B cell (primary cell): ENCODE measurements around the gene POGLUT3. TPM values are rescaled to one million over a fixed set of nuclear protein-coding genes. Genes with fewer than 3 reads are reported as not detected.
A peak's percentile ranks its signal among the peaks of the same experiment; 100 is the strongest.

ENCODE experiments used
- ATAC-seq: fragments of 200-7000 bp; cut with Tn5 transposase; one replicate; pipeline ENCODE4 v1.10.0; 2021; ENCODE audit warnings: low read depth, mild to moderate bottlenecking, moderate number of reproducible peaks, moderate library complexity
- CTCF ChIA-PET: fragments of 350-600 bp; sonication (Branson Sonifier 250); formaldehyde crosslinking; loops from one replicate; lab custom pipeline; 2021; ENCODE audit warnings: antibody characterized with exemption, inconsistent platforms; lab: Charles Lee
- POLR2A ChIA-PET: fragments of 350-600 bp; sonication (Branson Sonifier 250); formaldehyde crosslinking; loops from one replicate; lab custom pipeline; 2021; ENCODE audit warnings: antibody characterized with exemption; lab: Charles Lee
- DNase-seq: peaks from one replicate; pipeline ENCODE4 v3.0.0; 2013
- H2AFZ ChIP-seq: 2 replicates; pipeline ENCODE4 v1.6.1; 2012; ENCODE audit warnings: mild to moderate bottlenecking, low read depth, low read length; ENCODE audit not compliant: insufficient read depth, poor library complexity, severe bottlenecking
- H3K27ac ChIP-seq, 2 donors: 1 replicate in 1 of 2; 2 replicates in 1 of 2; pipeline ENCODE4 v1.5.1; 2012 to 2013; ENCODE audit warnings: low read length in 2 of 2, mild to moderate bottlenecking in 2 of 2, moderate library complexity in 1 of 2
- H3K27me3 ChIP-seq, 4 experiments: fragments of 200-600 bp in 1 of 4; sonication (generic) in 1 of 4; replicated peaks in 1 of 4; 1 replicate in 2 of 4; 2 replicates in 2 of 4; pipeline versions ENCODE4 v1.6.1 to v1.7.0; 2013 to 2016; ENCODE audit warnings: low read length in 3 of 4, mild to moderate bottlenecking in 2 of 4, mixed read lengths in 1 of 4, moderate library complexity in 1 of 4; ENCODE audit not compliant: insufficient read depth in 4 of 4, control insufficient read depth in 3 of 4; ENCODE audit errors: control extremely low read depth in 1 of 4
- H3K36me3 ChIP-seq, 2 experiments: replicated peaks in 1 of 2; 1 replicate in 1 of 2; 2 replicates in 1 of 2; pipeline versions ENCODE4 v1.6.1 to v1.7.1; 2013; ENCODE audit warnings: low read length in 1 of 2; ENCODE audit not compliant: insufficient read depth in 2 of 2, control insufficient read depth in 1 of 2; ENCODE audit errors: control extremely low read depth in 1 of 2, extremely low read depth in 1 of 2
- H3K4me1 ChIP-seq, 2 donors: fragments of 200-600 bp in 1 of 2; sonication (generic) in 1 of 2; 1 replicate in 1 of 2; 2 replicates in 1 of 2; pipeline versions ENCODE4 v1.5.1 to v1.6.1; 2013 to 2017; ENCODE audit warnings: low read length in 2 of 2; ENCODE audit not compliant: control insufficient read depth in 2 of 2, insufficient read depth in 2 of 2
- H3K4me2 ChIP-seq: replicated peaks from 2 replicates; pipeline ENCODE3; 2012; ENCODE audit warnings: mild to moderate bottlenecking, low read depth, low read length; ENCODE audit not compliant: poor library complexity, severe bottlenecking
- H3K4me3 ChIP-seq, 5 experiments: fragments of 200-600 bp in 1 of 5; sonication (generic) in 1 of 5; 1 replicate in 3 of 5; 2 replicates in 2 of 5; pipeline versions ENCODE4 v1.5.1 to v1.7.0; 2011 to 2016; ENCODE audit warnings: low read length in 4 of 5, mild to moderate bottlenecking in 4 of 5, low read depth in 2 of 5, control low read depth in 1 of 5, moderate library complexity in 1 of 5; ENCODE audit not compliant: insufficient read depth in 1 of 5; ENCODE audit errors: control extremely low read depth in 1 of 5, extremely low read depth in 1 of 5
- H3K79me2 ChIP-seq: fragments of 200-600 bp; sonication (generic); one replicate; pipeline ENCODE4 v1.6.0; 2016; ENCODE audit warnings: low read length; ENCODE audit not compliant: control insufficient read depth, insufficient read depth
- H3K9ac ChIP-seq: fragments of 200-600 bp; sonication (generic); 2 replicates; pipeline ENCODE4 v1.6.1; 2017; ENCODE audit warnings: mild to moderate bottlenecking, low read length, moderate library complexity
- H3K9me3 ChIP-seq, 3 donors: one replicate each; pipeline versions ENCODE4 v1.6.1 to v1.7.1; 2013; ENCODE audit warnings: low read length in 2 of 3; ENCODE audit not compliant: control insufficient read depth in 2 of 3, insufficient read depth in 1 of 3; ENCODE audit errors: control extremely low read depth in 1 of 3
- H4K20me1 ChIP-seq: 2 replicates; pipeline ENCODE4 v1.6.0; 2012; ENCODE audit warnings: mild to moderate bottlenecking, low read length; ENCODE audit not compliant: insufficient read depth, control insufficient read depth, poor library complexity, severe bottlenecking
- H3K27ac Mint-ChIP-seq: one replicate; pipeline ENCODE4 v1.8.0; 2021; ENCODE audit warnings: mixed read lengths
- H3K27me3 Mint-ChIP-seq: one replicate; pipeline ENCODE4 v1.8.0; 2021; ENCODE audit warnings: mixed read lengths
- H3K4me1 Mint-ChIP-seq: one replicate; pipeline ENCODE4 v1.8.0; 2021; ENCODE audit warnings: mixed read lengths
- H3K4me3 Mint-ChIP-seq: one replicate; pipeline ENCODE4 v1.8.0; 2021; ENCODE audit warnings: mixed read lengths
- H3K9me3 Mint-ChIP-seq: one replicate; pipeline ENCODE4 v1.8.0; 2022; ENCODE audit warnings: mixed read lengths; ENCODE audit not compliant: insufficient read depth
- CTCF ChIP-seq: fragments of 200-600 bp; IDR thresholded peaks from one replicate; pipeline ENCODE4 v1.8.0; 2022; ENCODE audit warnings: antibody characterized with exemption, mild to moderate bottlenecking
- EZH2 ChIP-seq: IDR thresholded peaks from 2 replicates; pipeline ENCODE4 v1.6.1; 2012; ENCODE audit warnings: borderline replicate concordance, low read depth, mild to moderate bottlenecking, moderate library complexity, low read length; ENCODE audit not compliant: insufficient read depth, poor library complexity, severe bottlenecking
- WGBS: methylation state at CpG from one replicate; pipeline ENCODE4 v1.1.5; 2013; ENCODE audit warnings: missing lambda C conversion rate; ENCODE audit not compliant: insufficient coverage; 5-methylcytosine and 5-hydroxymethylcytosine counted together
- intact Hi-C: fragments of 100-400 bp; cut with micrococcal nuclease; formaldehyde crosslinking; loops from one replicate; pipeline ENCODE4 v1.10.0; 2022
- polyA plus RNA-seq: library from polyadenylated mRNA; depleted of rRNA; stranded (reverse); fragments of >200 nt; gene quantifications from 2 replicates; pipeline ENCODE4 v1.2.3, GENCODE V29; 2012
- total RNA-seq, 2 donors: library from RNA; stranded (reverse); fragments of 120-200 nt in 1 of 2; gene quantifications; 1 replicate in 1 of 2; 2 replicates in 1 of 2; pipeline versions ENCODE4 v1.2.3 to v1.2.4, GENCODE V29; 2013 to 2022

Gene POGLUT3
- total and polyA plus RNA-seq, 2 donors (not counting 1 experiment from before 2014, with no cell fraction given) = 1.8 to 3.4 TPM

- intact Hi-C loops = no loop called here
- CTCF ChIA-PET = no interaction called here
- H3K27ac Mint-ChIP-seq = no peak overlapping the region
- Histone ChIP-seq H3K9ac (no peak overlapping the region), H3K4me1 (peaks cover 0 to 7% of the 10 kb centered on the region in 2 donors), H3K79me2 (no peaks in the 10 kb centered on the region), H3K36me3 (no peaks in the 10 kb centered on the region), H2AFZ (no peak overlapping the region), H3K27me3 (no peaks in the 10 kb centered on the region), H4K20me1 (no peaks in the 10 kb centered on the region), H3K4me3 (no peak overlapping the region), H3K4me2 (no peak overlapping the region), H3K27ac (no peak overlapping the region), H3K9me3 (no peaks in the 10 kb centered on the region)
- 92% methylated on average over 2 of the region's 4 CpGs for WGBS
- POLR2A ChIA-PET = no interaction called here
- DNase-seq (no peak), ATAC-seq (no peak)
- peaks cover 13% of the 10 kb centered on the region for H3K4me1 Mint-ChIP-seq
- no peaks in the 10 kb centered on the region for H3K9me3 Mint-ChIP-seq
- TF ChIP-seq CTCF (no peak), EZH2 (no peak)
- no peaks in the 10 kb centered on the region for H3K27me3 Mint-ChIP-seq
- H3K4me3 Mint-ChIP-seq = no peak overlapping the region
Observed at GRCh38 chr11:108500169-108500568, 2.0 kb upstream of the POGLUT3 start.

GRCh38 chr11:108498816-108499408 is 728 bp upstream of the POGLUT3 start:
- Histone ChIP-seq H3K27me3 (no peaks in the 10 kb centered on the region), H3K79me2 (no peaks in the 10 kb centered on the region), H2AFZ (peak overlapping the region; percentile 87), H3K36me3 (no peaks in the 10 kb centered on the region), H3K4me3 (peak overlapping the region; percentile 43 to 91 (median 76)), H4K20me1 (no peaks in the 10 kb centered on the region), H3K9ac (peak overlapping the region; percentile 75), H3K4me1 (peaks cover 0 to 7% of the 10 kb centered on the region in 2 donors), H3K9me3 (no peaks in the 10 kb centered on the region), H3K27ac (no peak overlapping the region), H3K4me2 (peak overlapping the region; percentile 93)
- WGBS = 85% methylated on average over 19 of the region's 29 CpGs
- H3K9me3 Mint-ChIP-seq = no peaks in the 10 kb centered on the region
- ChIA-PET POLR2A (no interaction called here), CTCF (no interaction called here)
- no peak for ATAC-seq
- peak overlapping the region; percentile 86 for H3K4me3 Mint-ChIP-seq
- TF ChIP-seq EZH2 (no peak), CTCF (no peak)
- DNase-seq = no peak
- H3K27me3 Mint-ChIP-seq = no peaks in the 10 kb centered on the region
- peaks cover 13% of the 10 kb centered on the region for H3K4me1 Mint-ChIP-seq
- intact Hi-C loops = loop anchor here (10.0 kb wide), 2 partner anchors 274 to 374 kb away; partner anchors contain the start of genes ACAT1, ATM and NPAT
- peak overlapping the region; percentile 77 for H3K27ac Mint-ChIP-seq
